ENCODE results near the gene MYDGF.
"Not testable (repeated sequence)": the region's sequence is repeated elsewhere in the genome, so short reads cannot be mapped to it uniquely, and the experiment has no call there.

Gene MYDGF

DNA sequence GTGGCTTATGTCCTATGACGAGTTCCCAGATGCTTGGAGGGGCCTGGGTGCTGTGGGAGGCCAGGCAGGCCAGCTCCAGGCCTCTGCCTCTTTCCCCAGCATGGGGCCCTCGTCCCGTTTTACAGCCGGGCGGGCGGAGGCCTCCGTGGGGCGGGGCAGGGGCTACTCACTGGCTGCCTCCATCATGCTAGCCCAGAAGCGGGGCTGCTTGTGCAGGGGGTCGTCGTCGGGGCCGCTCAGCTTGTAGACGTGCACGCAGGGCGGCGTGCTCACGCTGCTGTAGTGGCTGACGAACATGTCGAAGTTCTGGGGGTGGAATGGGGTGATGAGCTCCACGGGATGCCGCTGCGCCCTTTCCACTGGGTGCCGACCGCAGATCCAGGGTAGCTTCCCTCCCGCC is 18.4 kb upstream of the MYDGF start:
- no peak for DNase-seq (ENCODE audit: low read depth)
- TF ChIP-seq, protein P1, sequence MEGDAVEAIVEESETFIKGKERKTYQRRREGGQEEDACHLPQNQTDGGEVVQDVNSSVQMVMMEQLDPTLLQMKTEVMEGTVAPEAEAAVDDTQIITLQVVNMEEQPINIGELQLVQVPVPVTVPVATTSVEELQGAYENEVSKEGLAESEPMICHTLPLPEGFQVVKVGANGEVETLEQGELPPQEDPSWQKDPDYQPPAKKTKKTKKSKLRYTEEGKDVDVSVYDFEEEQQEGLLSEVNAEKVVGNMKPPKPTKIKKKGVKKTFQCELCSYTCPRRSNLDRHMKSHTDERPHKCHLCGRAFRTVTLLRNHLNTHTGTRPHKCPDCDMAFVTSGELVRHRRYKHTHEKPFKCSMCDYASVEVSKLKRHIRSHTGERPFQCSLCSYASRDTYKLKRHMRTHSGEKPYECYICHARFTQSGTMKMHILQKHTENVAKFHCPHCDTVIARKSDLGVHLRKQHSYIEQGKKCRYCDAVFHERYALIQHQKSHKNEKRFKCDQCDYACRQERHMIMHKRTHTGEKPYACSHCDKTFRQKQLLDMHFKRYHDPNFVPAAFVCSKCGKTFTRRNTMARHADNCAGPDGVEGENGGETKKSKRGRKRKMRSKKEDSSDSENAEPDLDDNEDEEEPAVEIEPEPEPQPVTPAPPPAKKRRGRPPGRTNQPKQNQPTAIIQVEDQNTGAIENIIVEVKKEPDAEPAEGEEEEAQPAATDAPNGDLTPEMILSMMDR (IDR thresholded peaks at IDR 0.05; ENCODE audit: control insufficient read depth, extremely low read depth, insufficient read depth): no peak
- no peak overlapping the region for H3K4me3 ChIP-seq (ENCODE audit: low read depth, low read length)

DNA sequence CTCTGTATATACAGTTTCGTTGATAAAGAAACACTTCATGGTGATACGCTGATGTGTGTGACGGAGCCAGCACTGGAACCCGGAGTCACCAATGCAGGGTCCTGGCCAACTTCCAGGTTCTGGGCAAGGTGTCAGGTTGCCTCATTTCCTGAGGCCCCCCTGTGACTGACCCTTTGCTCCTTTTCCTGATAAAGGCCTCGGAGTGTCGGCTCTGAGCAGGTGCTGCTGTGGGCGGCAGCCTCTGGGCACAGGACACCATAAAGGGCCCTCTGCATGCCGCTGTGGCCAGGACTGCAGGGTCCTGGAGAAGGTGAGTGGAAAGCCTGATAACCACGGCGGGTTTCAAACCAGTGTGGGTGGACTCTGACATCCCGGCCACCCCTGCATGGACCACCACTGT is 17.3 kb upstream of the MYDGF start:
- TF ChIP-seq, protein P1 (IDR thresholded peaks at IDR 0.05; ENCODE audit: control insufficient read depth, extremely low read depth, insufficient read depth): no peak
- H3K4me3 ChIP-seq (ENCODE audit: low read depth, low read length): no peak overlapping the region
- no peak for DNase-seq (ENCODE audit: low read depth)

DNA sequence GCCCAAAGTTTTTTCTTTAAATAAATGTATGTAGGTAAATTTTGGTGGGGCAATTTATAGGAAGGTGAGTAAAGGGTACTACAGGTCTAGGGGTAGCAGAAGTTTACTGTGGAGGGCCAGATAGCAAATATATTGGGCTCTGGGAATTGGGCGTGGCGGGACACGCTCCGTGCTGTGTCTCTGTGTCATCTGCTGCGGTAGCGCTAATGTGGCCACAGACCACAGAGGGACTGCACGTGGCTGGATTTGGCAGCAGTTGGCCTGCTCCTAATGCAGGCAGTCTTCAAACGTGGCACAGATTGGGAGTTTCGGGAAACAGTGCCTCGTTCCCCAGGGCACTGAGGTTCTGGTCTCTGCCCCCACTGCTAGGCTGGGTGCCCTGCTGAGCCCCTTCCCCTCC is 16.6 kb upstream of the MYDGF start:
- no peak for DNase-seq (ENCODE audit: low read depth)
- H3K4me3 ChIP-seq (ENCODE audit: low read depth, low read length): no peak overlapping the region
- TF ChIP-seq, protein P1 (IDR thresholded peaks at IDR 0.05; ENCODE audit: control insufficient read depth, extremely low read depth, insufficient read depth): no peak

DNA sequence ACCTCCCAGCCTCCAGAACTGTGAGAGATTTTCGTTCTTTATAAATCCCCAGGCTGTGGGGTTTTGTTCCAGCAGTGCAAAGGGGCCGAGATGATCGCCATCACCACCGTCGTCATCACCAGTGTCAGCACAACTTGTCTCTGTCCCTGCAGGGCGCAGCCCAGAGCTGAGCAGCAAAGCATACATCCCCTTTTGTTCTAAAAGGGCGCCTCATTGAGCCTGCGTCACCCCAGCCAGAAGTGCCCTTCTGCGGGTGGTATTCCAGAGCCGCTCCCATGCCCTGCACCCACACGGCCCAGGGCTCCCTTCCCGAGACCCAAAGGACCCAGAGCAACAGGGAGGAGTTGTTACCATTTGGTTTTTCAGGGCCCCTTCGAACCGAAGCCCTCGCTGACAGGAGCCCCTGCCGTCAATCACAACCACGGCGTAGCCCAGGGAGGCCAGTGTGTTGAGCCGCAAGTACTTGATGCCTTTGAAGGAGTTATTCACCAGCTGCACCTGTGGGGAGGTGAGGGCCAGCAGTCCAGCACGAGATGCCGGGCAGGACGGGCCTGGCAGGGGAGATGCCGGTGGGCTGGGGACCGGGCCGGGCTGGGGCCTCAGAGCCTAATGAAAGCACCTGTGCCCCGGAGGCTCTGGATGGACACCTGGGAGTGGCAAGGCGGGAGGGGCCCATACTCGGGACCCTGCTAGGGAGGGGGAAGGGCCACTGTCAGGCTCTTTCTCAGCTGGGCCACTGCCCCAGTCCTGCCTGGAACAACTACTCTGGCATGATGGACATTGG is 14.4 kb upstream of the MYDGF start:
- TF ChIP-seq, protein P1 (IDR thresholded peaks at IDR 0.05; ENCODE audit: control insufficient read depth, extremely low read depth, insufficient read depth): no peak
- no peak for DNase-seq (ENCODE audit: low read depth)

DNA sequence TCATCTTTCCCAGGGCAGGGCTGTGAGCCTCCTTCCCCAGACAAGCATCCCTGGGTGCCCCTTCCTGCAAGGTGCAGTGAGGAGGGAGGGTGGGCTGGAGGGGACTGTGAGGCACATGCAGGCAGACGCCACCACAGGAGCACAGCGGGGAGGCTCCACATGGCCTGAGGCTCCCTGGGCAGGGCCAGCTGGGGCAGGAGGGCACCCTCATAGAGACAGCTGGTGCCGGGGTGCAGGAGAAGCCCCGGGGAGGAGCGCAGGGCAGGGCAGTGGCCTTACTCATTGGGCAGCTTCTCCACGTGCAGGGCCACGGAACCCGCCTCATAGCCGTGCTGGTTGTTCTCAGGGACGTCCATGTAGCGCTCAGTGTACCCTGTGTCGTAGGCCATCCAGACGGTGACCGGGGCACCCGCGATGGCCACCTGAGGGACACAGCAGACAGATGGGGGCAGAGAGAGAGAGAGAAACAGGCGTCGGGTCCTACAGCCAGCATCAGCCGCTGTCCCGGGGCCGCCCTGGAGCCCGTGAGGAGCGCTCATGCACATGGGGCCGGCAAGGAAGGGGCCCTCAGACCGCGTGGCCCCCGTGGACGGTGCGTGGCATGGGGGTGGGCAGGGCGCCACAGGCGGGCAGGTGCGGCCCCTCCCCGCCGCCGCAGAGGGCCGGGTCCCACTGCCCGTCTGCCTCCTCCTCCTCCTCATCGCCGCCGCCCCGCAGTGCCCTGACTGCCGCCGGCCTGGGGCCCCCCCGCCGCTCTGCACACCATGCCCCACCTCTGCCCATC is 12.5 kb upstream of the MYDGF start:
- H3K4me3 ChIP-seq (ENCODE audit: low read depth, low read length): no peak overlapping the region
- no peak for DNase-seq (ENCODE audit: low read depth)
- TF ChIP-seq, protein P1 (IDR thresholded peaks at IDR 0.05; ENCODE audit: control insufficient read depth, extremely low read depth, insufficient read depth): no peak

More for the DNA sequence above, 14.4 kb upstream of the MYDGF start:
- H3K4me3 ChIP-seq (ENCODE audit: low read depth, low read length): no peak overlapping the region

DNA sequence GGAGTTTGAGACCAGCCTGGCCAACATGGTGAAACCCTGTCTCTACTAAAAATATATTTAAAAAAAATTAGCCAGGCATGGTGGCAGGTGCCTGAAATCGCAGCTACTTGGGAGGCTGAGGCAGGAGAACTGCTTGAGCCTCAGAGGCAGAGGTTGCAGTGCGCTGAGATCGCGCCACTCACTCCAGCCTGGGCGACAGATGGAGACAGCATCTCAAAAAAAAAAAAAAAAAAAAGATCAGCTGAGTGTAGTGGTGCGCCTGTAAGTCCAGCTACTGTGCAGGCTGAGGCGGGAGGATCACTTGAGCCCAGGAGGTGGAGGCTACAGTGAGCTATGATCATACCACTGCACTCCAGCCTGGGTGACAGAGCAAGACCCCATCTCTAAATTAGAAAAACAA is 9.9 kb upstream of the MYDGF start:
- DNase-seq (ENCODE audit: low read depth); H3K4me3 ChIP-seq (ENCODE audit: low read depth, low read length): not testable (repeated sequence)

DNA sequence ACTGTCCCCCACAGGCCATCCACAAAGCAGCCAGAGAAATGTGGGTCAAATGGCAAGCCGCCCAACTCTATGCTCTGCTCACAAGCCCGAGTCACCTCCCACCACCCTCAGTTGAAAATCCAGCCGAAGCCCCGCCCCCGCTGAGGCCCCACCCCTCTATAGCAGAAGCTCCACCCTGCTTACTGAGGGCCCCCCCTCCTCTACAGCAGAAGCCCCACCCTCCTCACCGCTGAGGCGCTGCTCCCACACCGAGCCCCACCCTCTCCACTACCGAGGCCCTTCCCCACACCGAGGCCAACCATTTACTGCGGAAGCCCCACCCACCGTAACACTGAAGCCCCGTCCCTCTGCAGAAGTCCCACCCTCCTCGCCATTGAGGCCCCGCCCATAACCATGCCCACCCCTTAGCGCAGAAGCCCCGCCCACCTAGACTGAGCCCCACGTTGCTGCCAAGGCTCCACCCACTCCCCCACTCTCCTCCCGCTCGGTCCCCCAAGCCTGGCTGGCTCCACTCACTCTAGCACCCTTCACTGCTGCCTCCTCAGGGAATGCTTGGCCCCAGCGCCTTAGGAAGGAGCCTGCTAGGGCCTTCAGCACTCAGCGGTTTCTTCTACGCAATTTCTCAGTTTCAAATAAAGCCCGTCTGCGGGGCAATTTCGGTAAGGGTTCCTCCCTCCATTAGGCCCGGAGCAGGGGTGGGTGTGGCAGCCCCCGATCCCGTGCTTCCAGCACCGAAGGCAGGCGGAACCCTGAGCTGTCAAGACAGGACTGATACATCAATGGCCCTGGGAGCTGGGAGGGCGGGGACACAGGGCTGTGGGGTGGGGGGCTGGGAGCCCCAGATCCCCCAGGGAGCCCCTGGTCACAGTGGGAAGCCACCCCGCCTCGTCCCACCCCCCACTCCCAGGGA is 9.0 kb upstream of the MYDGF start:
- no peak for DNase-seq (ENCODE audit: low read depth)
- H3K4me3 ChIP-seq (ENCODE audit: low read depth, low read length): no peak overlapping the region

More for the DNA sequence above, 9.0 kb upstream of the MYDGF start:
- TF ChIP-seq, protein P1 (IDR thresholded peaks at IDR 0.05; ENCODE audit: control insufficient read depth, extremely low read depth, insufficient read depth): no peak
